ENCODE measurements around the gene TMEM238L. TPM values are rescaled to one million over a fixed set of nuclear protein-coding genes. Genes with fewer than 3 reads are reported as not detected.

TMEM238L gene
- total and polyA plus RNA-seq, 12 donors: not detected

DNA sequence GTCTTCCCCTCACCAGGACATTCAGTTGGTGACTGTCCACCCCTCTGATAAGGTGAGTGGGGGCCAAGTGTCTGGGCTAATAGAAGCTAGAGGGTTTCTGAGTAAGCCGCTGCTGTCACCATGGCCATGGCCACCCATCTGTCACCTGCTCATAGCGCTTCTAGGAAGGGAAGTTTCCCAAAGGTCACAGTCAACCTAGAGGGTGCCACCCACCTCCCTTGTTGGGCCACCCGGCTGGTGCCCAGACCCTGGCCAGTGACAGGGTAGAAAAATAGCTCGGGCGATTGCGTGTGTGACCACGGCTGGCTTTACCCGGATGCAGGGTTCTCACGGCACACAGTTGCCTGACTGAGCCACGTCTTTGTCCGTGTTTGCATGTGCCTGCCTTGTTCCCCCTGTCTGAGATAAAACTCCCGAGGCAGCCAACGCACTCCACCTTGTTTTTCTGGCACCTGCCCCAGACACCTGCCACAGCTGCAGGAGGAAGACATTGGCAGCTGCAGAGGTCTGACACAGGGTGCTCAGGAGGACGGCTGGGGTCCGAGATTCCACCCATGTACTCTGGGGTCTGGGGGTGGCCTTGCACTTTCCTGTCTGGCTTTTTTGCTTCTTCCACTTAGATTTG, 33.2 kb upstream of the TMEM238L start:
- 72 to 77% methylated on average over 15 of the region's 15 CpGs for WGBS, 2 donors
- H3K4me1 ChIP-seq: no peaks in the 10 kb centered on the region
- no peak overlapping the region for H3K27ac ChIP-seq
- H3K36me3 ChIP-seq: no peaks in the 10 kb centered on the region
- ATAC-seq (no peak), DNase-seq (no peak)
- H3K4me3 ChIP-seq: no peak overlapping the region
- TF ChIP-seq, protein P1, sequence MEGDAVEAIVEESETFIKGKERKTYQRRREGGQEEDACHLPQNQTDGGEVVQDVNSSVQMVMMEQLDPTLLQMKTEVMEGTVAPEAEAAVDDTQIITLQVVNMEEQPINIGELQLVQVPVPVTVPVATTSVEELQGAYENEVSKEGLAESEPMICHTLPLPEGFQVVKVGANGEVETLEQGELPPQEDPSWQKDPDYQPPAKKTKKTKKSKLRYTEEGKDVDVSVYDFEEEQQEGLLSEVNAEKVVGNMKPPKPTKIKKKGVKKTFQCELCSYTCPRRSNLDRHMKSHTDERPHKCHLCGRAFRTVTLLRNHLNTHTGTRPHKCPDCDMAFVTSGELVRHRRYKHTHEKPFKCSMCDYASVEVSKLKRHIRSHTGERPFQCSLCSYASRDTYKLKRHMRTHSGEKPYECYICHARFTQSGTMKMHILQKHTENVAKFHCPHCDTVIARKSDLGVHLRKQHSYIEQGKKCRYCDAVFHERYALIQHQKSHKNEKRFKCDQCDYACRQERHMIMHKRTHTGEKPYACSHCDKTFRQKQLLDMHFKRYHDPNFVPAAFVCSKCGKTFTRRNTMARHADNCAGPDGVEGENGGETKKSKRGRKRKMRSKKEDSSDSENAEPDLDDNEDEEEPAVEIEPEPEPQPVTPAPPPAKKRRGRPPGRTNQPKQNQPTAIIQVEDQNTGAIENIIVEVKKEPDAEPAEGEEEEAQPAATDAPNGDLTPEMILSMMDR (IDR thresholded peaks at IDR 0.05): no peak
- H3K9me3 ChIP-seq: no peaks in the 10 kb centered on the region
- H3K27me3 ChIP-seq: peaks cover 0 to 9% (median 0%) of the 10 kb centered on the region in 7 donors
- intact Hi-C loops (cut with DNase I): no loop called here

DNA sequence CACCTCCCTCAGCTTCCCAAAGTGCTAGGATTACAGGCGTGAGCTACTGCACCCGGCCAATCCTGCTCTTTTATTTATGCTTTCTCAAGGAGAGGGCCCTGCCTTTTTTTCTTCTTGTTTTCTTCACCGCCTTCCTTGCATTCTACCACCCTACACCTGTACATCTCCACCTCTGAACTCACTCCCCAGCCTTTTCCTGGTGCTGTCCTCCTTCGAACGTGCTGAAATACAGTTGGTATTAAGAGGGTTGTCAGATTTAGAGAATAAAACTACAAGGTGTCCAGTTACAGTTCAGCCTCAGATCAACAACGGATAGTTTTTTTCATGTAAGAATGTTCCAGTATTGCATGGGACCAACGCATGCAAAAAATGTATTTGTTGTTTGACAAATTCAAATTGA, 32.2 kb upstream of the TMEM238L start:
- Histone ChIP-seq H3K9me3 (no peaks in the 10 kb centered on the region), H3K27me3 (peaks cover 0 to 9% (median 2%) of the 10 kb centered on the region in 7 donors), H3K4me3 (no peak overlapping the region), H3K4me1 (no peaks in the 10 kb centered on the region), H3K27ac (no peak overlapping the region), H3K36me3 (no peaks in the 10 kb centered on the region)
- 83 to 84% methylated on average over 7 of the region's 7 CpGs for WGBS, 2 donors
- DNase-seq (no peak), ATAC-seq (no peak)
- TF ChIP-seq, protein P1 (IDR thresholded peaks at IDR 0.05): no peak
- intact Hi-C loops (cut with DNase I): no loop called here

DNA sequence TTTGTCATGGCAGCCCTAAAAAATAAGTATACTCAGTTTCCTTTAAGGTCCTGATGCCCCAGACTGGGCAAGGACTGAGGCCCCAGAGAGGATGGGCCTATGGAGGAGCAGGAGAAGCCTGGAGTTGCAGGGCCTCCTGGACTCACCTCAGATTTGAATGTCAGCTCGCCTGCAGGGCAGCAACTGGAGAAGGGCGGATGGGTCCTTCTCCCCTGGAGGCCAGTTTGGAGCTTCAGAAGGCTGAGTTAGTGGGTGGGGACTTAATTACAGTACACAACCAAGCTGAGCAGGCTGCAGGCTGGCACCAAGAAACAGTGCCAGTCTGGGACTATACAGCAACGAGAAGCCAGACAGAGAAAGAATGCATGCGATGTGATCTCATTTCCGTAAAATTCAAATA, 27.8 kb upstream of the TMEM238L start:
- Histone ChIP-seq H3K27ac (no peak overlapping the region), H3K27me3 (peaks cover 0 to 3% (median 0%) of the 10 kb centered on the region in 7 donors), H3K4me1 (no peaks in the 10 kb centered on the region), H3K4me3 (no peak overlapping the region), H3K36me3 (no peaks in the 10 kb centered on the region), H3K9me3 (no peaks in the 10 kb centered on the region)
- intact Hi-C loops (cut with DNase I): no loop called here
- DNase-seq (no peak), ATAC-seq (no peak)
- WGBS, 2 donors: 91 to 94% methylated on average over 5 of the region's 5 CpGs
- TF ChIP-seq, protein P1 (IDR thresholded peaks at IDR 0.05): no peak

DNA sequence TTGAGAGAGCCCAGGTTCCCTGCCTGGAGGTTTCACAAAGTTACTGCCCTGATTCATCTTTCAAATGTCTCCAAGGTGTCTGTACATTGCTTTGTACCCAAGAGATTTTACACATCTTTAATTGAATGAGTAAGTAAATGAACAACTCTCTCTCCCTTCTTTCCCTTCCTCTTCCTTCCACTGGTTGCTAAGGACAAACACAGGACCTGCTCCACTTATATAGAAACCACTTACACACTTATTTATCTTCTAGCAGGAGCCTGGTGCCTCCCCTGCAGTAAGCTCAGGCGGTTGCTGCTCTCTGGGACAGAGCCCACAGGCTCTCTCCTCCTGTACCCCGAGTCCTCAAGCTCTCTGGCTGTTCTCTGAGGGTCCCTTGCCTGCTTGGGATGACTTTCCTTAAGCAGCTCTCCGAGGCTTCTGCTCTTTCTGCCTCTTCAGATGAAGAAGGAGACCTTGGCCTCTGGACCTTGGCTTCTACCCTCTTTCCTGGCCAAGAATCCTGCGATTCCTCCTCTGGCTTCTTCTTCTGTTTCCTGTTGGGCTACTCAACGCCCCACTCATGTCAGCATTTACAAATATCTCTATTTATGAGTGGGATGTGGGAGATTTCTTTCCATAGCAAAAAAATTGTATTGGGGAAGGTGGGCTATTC, 24.1 kb upstream of the TMEM238L start:
- H3K36me3 ChIP-seq: no peaks in the 10 kb centered on the region
- ATAC-seq: no peak
- TF ChIP-seq, protein P1 (IDR thresholded peaks at IDR 0.05): no peak
- no peak overlapping the region for H3K4me3 ChIP-seq
- intact Hi-C loops (cut with DNase I): no loop called here
- H3K27ac ChIP-seq: no peak overlapping the region
- H3K4me1 ChIP-seq: no peaks in the 10 kb centered on the region
- WGBS, 2 donors: 63 to 64% methylated on average over 5 of the region's 5 CpGs
- H3K27me3 ChIP-seq: peaks cover 0 to 3% (median 0%) of the 10 kb centered on the region in 7 donors
- no peaks in the 10 kb centered on the region for H3K9me3 ChIP-seq
- no peak for DNase-seq
